ENCODE data around the gene RBM43.
"Not testable (repeated sequence)": the region's sequence is repeated elsewhere in the genome, so short reads cannot be mapped to it uniquely, and the experiment has no call there.

Gene RBM43

GRCh38 chr2:151267537-151267936 lies 5.9 kb upstream of the RBM43 start:
- no peak for DNase-seq

GRCh38 chr2:151265991-151266390 lies 4.3 kb upstream of the RBM43 start:
- no peak for DNase-seq

GRCh38 chr2:151264157-151264825 lies 2.6 kb upstream of the RBM43 start:
- DNase-seq = no peak

- no peak for DNase-seq
These were observed 966 bp upstream of the RBM43 start for GRCh38 chr2:151262629-151263028.

- DNase-seq = no peak
These were observed 271 bp upstream of the RBM43 start for GRCh38 chr2:151261977-151262291.

GRCh38 chr2:151260573-151261230 lies 961 bp downstream of the RBM43 start:
- DNase-seq = no peak

GRCh38 chr2:151258121-151258520 lies 3.5 kb downstream of the RBM43 start:
- DNase-seq = no peak

- DNase-seq = no peak
These were observed 9.0 kb downstream of the RBM43 start for GRCh38 chr2:151252646-151253045.

GRCh38 chr2:151251012-151251411 lies 10.7 kb downstream of the RBM43 start:
- no peak for DNase-seq

- DNase-seq = no peak
These were observed 14.2 kb downstream of the RBM43 start for GRCh38 chr2:151247432-151247831.

GRCh38 chr2:151246152-151246551 lies 15.5 kb downstream of the RBM43 start:
- DNase-seq = no peak

- no peak for DNase-seq
These were observed 18.2 kb downstream of the RBM43 start for GRCh38 chr2:151243468-151243867.

- DNase-seq = no peak
These were observed 20.4 kb downstream of the RBM43 start for GRCh38 chr2:151241224-151241623.

- no peak for DNase-seq
These were observed 21.2 kb downstream of the RBM43 start for GRCh38 chr2:151240433-151240832.

GRCh38 chr2:151239624-151240023 lies 22.0 kb downstream of the RBM43 start:
- DNase-seq = no peak

- peak; percentile 3 for DNase-seq
These were observed 22.9 kb downstream of the RBM43 start for GRCh38 chr2:151238527-151239487.

- DNase-seq = no peak
These were observed 24.1 kb downstream of the RBM43 start for GRCh38 chr2:151237422-151238025.

GRCh38 chr2:151233760-151234159 lies 27.9 kb downstream of the RBM43 start:
- not testable (repeated sequence) for DNase-seq

- not testable (repeated sequence) for DNase-seq
These were observed 28.4 kb downstream of the RBM43 start for GRCh38 chr2:151233288-151233687.

GRCh38 chr2:151230627-151231140 lies 31.0 kb downstream of the RBM43 start:
- DNase-seq = no peak

- DNase-seq = no peak
These were observed 32.7 kb downstream of the RBM43 start for GRCh38 chr2:151228847-151229512.

- DNase-seq = no peak
These were observed 44.3 kb downstream of the RBM43 start for GRCh38 chr2:151217343-151217742.

- DNase-seq = no peak
These were observed 54.6 kb downstream of the RBM43 start for GRCh38 chr2:151207100-151207499.

Measured in NCI-H187 treated with DMSO at 0.1 percent for 48 hours (cell line).